C4-2B (cell line): ENCODE measurements around the gene EYA4.

Source experiments
- CTCF ChIP-seq: fragments of 450-650 bp; conservative IDR thresholded peaks from 2 replicates; pipeline ENCODE4 v1.5.1; 2017; ENCODE audit warnings: mild to moderate bottlenecking
- ZFX ChIP-seq: fragments of 450-650 bp; IDR thresholded peaks from 2 replicates; pipeline ENCODE4 v1.6.1; 2017

GRCh38 chr6:133317704-133318103 is 76.5 kb downstream of the EYA4 start:
- no peak for TF ChIP-seq CTCF
- no peak for TF ChIP-seq ZFX
